HL-60 (cell line): ENCODE data around the gene DOK6.

Experiments used
- DNase-seq, 2 experiments: peaks; one replicate each; pipeline ENCODE4 v3.0.0-alpha.2; 2010 to 2020; ENCODE audit warnings: low read depth in 1 of 2, low spot score in 1 of 2
- H3K27ac ChIP-seq: fragments of 250-450 bp; sonication (Bioruptor Pico); replicated peaks from 2 replicates; pipeline ENCODE4 v1.5.1; 2020; ENCODE audit warnings: mild to moderate bottlenecking, moderate library complexity
- H3K27me3 ChIP-seq: fragments of 250-450 bp; sonication (Bioruptor Pico); 2 replicates; pipeline ENCODE4 v1.5.1; 2021; ENCODE audit warnings: mild to moderate bottlenecking, moderate library complexity; ENCODE audit not compliant: insufficient read depth, poor library complexity, severe bottlenecking
- H3K4me3 ChIP-seq: replicated peaks from 2 replicates; pipeline ENCODE4 v1.5.1; 2011; ENCODE audit warnings: mild to moderate bottlenecking, control low read depth, low read length; ENCODE audit not compliant: insufficient read depth
- GABPA ChIP-seq: IDR thresholded peaks from 2 replicates; pipeline ENCODE4 v1.6.1; 2012; ENCODE audit warnings: low read depth
- POLR2AphosphoS5 ChIP-seq: IDR thresholded peaks from 2 replicates; pipeline ENCODE4 v1.6.1; 2012; ENCODE audit warnings: low read depth
- SPI1 ChIP-seq: IDR thresholded peaks from 2 replicates; pipeline ENCODE4 v1.6.1; 2012; ENCODE audit warnings: low read depth, mild to moderate bottlenecking, borderline replicate concordance
- TF ChIP-seq, protein P1 (sequence below): IDR thresholded peaks from 2 replicates; pipeline ENCODE4 v1.6.1; 2012; ENCODE audit warnings: low read depth; ENCODE audit not compliant: insufficient replicate concordance
- TF ChIP-seq, protein P2 (sequence below): IDR thresholded peaks from one replicate; pipeline ENCODE4 v1.5.1; 2011; ENCODE audit warnings: low read length, control low read depth, inconsistent platforms; ENCODE audit not compliant: insufficient read depth

Gene DOK6

DNA sequence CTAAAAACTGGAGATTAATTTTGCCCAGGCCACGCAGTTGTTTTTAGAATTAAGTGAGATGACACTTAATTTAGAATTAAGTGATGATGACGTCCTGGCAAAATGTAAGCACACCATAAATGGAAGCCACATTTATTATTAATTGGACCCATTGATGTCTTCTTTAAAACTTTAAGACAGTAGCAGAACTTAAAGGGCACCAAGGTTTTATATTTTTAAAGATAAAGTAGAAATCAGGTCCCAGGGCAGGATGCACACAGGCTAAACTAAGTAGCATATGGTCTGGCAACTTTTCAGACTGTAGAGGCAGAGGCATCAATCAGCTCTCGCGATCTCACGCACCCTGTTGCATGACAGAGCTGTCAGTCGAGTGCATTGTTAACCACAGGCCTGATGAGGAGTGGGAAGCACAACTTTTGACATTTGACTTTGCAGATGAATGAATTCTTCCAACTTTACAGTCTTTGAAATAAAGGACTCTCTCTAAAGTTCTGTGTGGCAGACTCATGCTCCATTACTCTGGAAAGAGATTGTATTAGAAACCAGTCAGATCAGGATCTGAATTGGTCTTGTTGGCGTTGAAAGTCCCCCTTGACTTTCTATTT lies 314.6 kb downstream of the DOK6 start:
- TF ChIP-seq, protein P1, sequence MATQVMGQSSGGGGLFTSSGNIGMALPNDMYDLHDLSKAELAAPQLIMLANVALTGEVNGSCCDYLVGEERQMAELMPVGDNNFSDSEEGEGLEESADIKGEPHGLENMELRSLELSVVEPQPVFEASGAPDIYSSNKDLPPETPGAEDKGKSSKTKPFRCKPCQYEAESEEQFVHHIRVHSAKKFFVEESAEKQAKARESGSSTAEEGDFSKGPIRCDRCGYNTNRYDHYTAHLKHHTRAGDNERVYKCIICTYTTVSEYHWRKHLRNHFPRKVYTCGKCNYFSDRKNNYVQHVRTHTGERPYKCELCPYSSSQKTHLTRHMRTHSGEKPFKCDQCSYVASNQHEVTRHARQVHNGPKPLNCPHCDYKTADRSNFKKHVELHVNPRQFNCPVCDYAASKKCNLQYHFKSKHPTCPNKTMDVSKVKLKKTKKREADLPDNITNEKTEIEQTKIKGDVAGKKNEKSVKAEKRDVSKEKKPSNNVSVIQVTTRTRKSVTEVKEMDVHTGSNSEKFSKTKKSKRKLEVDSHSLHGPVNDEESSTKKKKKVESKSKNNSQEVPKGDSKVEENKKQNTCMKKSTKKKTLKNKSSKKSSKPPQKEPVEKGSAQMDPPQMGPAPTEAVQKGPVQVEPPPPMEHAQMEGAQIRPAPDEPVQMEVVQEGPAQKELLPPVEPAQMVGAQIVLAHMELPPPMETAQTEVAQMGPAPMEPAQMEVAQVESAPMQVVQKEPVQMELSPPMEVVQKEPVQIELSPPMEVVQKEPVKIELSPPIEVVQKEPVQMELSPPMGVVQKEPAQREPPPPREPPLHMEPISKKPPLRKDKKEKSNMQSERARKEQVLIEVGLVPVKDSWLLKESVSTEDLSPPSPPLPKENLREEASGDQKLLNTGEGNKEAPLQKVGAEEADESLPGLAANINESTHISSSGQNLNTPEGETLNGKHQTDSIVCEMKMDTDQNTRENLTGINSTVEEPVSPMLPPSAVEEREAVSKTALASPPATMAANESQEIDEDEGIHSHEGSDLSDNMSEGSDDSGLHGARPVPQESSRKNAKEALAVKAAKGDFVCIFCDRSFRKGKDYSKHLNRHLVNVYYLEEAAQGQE, result no peak
- TF ChIP-seq POLR2AphosphoS5 (no peak), SPI1 (no peak), GABPA (no peak)
- TF ChIP-seq, protein P2, sequence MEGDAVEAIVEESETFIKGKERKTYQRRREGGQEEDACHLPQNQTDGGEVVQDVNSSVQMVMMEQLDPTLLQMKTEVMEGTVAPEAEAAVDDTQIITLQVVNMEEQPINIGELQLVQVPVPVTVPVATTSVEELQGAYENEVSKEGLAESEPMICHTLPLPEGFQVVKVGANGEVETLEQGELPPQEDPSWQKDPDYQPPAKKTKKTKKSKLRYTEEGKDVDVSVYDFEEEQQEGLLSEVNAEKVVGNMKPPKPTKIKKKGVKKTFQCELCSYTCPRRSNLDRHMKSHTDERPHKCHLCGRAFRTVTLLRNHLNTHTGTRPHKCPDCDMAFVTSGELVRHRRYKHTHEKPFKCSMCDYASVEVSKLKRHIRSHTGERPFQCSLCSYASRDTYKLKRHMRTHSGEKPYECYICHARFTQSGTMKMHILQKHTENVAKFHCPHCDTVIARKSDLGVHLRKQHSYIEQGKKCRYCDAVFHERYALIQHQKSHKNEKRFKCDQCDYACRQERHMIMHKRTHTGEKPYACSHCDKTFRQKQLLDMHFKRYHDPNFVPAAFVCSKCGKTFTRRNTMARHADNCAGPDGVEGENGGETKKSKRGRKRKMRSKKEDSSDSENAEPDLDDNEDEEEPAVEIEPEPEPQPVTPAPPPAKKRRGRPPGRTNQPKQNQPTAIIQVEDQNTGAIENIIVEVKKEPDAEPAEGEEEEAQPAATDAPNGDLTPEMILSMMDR, result no peak
- DNase-seq, result no peak
- Histone ChIP-seq H3K27me3 (no peaks in the 10 kb centered on the region), H3K27ac (no peak overlapping the region), H3K4me3 (no peak overlapping the region)

DNA sequence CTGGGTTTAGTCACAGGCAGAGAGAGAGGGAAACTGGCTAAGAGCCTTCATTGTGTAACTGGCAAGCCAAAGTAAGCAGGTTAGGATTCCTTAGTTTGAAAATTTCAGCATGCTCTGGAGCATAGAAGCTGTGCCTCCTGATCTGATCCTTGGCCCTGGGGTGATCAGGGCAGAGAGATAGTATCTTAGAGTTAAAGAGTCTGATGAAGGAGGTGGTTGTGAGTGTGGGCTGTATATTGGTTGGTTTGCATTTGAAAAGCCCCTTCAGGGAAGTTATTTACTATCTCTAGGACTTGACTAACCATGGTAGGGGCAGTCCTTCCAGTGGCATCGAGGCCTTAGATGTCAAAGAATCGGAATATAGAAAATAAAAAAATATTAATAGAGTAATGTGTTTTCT lies 316.9 kb downstream of the DOK6 start:
- Histone ChIP-seq H3K27me3 (no peaks in the 10 kb centered on the region), H3K27ac (no peak overlapping the region), H3K4me3 (no peak overlapping the region)
- no peak for TF ChIP-seq GABPA
- TF ChIP-seq POLR2AphosphoS5, result no peak
- TF ChIP-seq, protein P2, result no peak
- no peak for TF ChIP-seq SPI1
- TF ChIP-seq, protein P1, result no peak
- DNase-seq, result no peak

DNA sequence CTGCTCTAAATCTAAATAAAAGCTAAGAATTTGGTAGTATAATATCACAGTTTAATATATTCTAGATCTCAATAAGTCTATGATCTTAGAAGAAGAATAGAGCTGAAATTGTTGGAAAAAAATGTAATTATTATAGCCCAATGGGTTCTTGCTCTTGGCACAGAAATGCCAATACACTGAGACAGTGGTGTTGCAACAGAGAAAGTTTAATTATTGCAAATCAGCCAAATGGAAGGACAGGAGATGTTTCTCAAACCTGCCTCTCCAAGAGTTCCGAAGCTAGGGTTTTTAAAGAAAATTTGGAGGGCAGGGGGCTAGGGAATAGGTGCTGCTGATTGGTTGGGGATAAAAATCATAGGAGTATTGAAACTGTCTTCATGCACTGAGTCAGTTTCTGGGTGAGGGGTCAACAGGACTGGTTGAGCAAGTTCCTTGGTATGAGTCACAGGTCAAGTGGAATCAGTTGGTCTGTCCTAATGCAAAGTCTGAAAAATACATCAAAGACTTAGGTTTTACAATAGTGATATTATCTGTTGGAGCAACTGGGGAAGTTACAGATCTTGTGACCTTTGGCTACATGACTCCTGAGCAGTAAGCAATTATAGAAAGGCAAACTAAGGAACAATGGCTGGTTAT lies 318.3 kb downstream of the DOK6 start:
- no peak overlapping the region for H3K4me3 ChIP-seq
- H3K27ac ChIP-seq, result no peak overlapping the region
- TF ChIP-seq, protein P2, result no peak
- TF ChIP-seq, protein P1, result no peak
- TF ChIP-seq POLR2AphosphoS5, result no peak
- TF ChIP-seq SPI1, result no peak
- no peak for TF ChIP-seq GABPA
- no peaks in the 10 kb centered on the region for H3K27me3 ChIP-seq
- DNase-seq, result no peak
